ENCODE results near the gene ATG7.

- TF ChIP-seq, protein P1, sequence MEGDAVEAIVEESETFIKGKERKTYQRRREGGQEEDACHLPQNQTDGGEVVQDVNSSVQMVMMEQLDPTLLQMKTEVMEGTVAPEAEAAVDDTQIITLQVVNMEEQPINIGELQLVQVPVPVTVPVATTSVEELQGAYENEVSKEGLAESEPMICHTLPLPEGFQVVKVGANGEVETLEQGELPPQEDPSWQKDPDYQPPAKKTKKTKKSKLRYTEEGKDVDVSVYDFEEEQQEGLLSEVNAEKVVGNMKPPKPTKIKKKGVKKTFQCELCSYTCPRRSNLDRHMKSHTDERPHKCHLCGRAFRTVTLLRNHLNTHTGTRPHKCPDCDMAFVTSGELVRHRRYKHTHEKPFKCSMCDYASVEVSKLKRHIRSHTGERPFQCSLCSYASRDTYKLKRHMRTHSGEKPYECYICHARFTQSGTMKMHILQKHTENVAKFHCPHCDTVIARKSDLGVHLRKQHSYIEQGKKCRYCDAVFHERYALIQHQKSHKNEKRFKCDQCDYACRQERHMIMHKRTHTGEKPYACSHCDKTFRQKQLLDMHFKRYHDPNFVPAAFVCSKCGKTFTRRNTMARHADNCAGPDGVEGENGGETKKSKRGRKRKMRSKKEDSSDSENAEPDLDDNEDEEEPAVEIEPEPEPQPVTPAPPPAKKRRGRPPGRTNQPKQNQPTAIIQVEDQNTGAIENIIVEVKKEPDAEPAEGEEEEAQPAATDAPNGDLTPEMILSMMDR (IDR thresholded peaks at IDR 0.05) = no peak
- no peak for TF ChIP-seq POLR2A (IDR thresholded peaks at IDR 0.05)
These were observed 330.8 kb downstream of the ATG7 start for GRCh38 chr3:11602886-11603527.

All from heart left ventricle (tissue), 13 donors.